Measurements from ENCODE around the gene ARHGAP40. TPM values are rescaled to one million over a fixed set of nuclear protein-coding genes. Genes with fewer than 3 reads are reported as not detected.

The ARHGAP40 gene
- total and polyA plus RNA-seq, 2 of the 13 experiments (the other 11 are each of a cell fraction or from before 2014, with no cell fraction given): 0.75 to 2.1 TPM

GRCh38 chr20:38585404-38586180 is 16.0 kb upstream of the ARHGAP40 start (continued):
- TF ChIP-seq CREBL2 (CRISPR knock-in tag; IDR thresholded peaks at IDR 0.05; ENCODE audit: borderline replicate concordance): no peak
- TF ChIP-seq SRF (IDR thresholded peaks at IDR 0.05; ENCODE audit: low read depth, low read length): no peak
- TF ChIP-seq NR2C2 (CRISPR knock-in tag; IDR thresholded peaks at IDR 0.05; ENCODE audit: borderline replicate concordance): peak; percentile 97
- TF ChIP-seq ZHX1 (CRISPR knock-in tag; IDR thresholded peaks at IDR 0.05; ENCODE audit: low read depth): 0 out of 2 replicates have a peak, but pooled peaks have one; percentile 51
- TF ChIP-seq GLI4 (CRISPR knock-in tag; IDR thresholded peaks at IDR 0.05; ENCODE audit: borderline replicate concordance): peak; percentile 94
- peak; percentile 85; the same call in 1 of the 2 replicates for TF ChIP-seq ZSCAN9 (CRISPR knock-in tag; IDR thresholded peaks at IDR 0.05; ENCODE audit: borderline replicate concordance)
- TF ChIP-seq AGO2 (optimal IDR thresholded peaks at IDR 0.05; ENCODE audit: low read depth, low read length): no peak
- TF ChIP-seq ATF2 (CRISPR knock-in tag; IDR thresholded peaks at IDR 0.05): no peak; the same call in 1 of the 2 replicates
- peak; percentile 75 for TF ChIP-seq UBTF (CRISPR knock-in tag; IDR thresholded peaks at IDR 0.05)
- no peak; the same call in 1 of the 2 replicates for TF ChIP-seq ATRX (CRISPR knock-in tag; IDR thresholded peaks at IDR 0.05; ENCODE audit: borderline replicate concordance)
- TF ChIP-seq SMC3 (IDR thresholded peaks at IDR 0.05; ENCODE audit: low read length): peak; percentile 8; the same call in 1 of the 2 replicates
- no peak for TF ChIP-seq XBP1 (CRISPR knock-in tag; IDR thresholded peaks at IDR 0.05)
- no peak for TF ChIP-seq ZNF138 (CRISPR knock-in tag; IDR thresholded peaks at IDR 0.05; ENCODE audit: low read depth)
- TF ChIP-seq ZNF883 (CRISPR knock-in tag; IDR thresholded peaks at IDR 0.05; ENCODE audit: not compliant biosample characterization): no peak
- TF ChIP-seq ZNF253 (CRISPR knock-in tag; IDR thresholded peaks at IDR 0.05; ENCODE audit: borderline replicate concordance): no peak
- peak; percentile 76 for TF ChIP-seq NFIC (IDR thresholded peaks at IDR 0.05; ENCODE audit: low read length)
- TF ChIP-seq ZNF30 (CRISPR knock-in tag; IDR thresholded peaks at IDR 0.05): no peak
- TF ChIP-seq AHR (CRISPR knock-in tag; IDR thresholded peaks at IDR 0.05): peak; percentile 51; the same call in 1 of the 2 replicates
- no peak; the same call in 1 of the 2 replicates for TF ChIP-seq PITX1 (CRISPR knock-in tag; IDR thresholded peaks at IDR 0.05)
- peak; percentile 66; the same call in 1 of the 2 replicates for TF ChIP-seq ATF7 (IDR thresholded peaks at IDR 0.05)
- peak; percentile 94 for TF ChIP-seq ATF7 (CRISPR knock-in tag; IDR thresholded peaks at IDR 0.05)
- no peak for TF ChIP-seq NAIF1 (CRISPR knock-in tag; IDR thresholded peaks at IDR 0.05; ENCODE audit: borderline replicate concordance)
- TF ChIP-seq ZNF563 (CRISPR knock-in tag; IDR thresholded peaks at IDR 0.05): peak; percentile 61
- TF ChIP-seq ARNTL (CRISPR knock-in tag; IDR thresholded peaks at IDR 0.05): peak; percentile 88
